Heart right ventricle (tissue), 16 donors: ENCODE measurements around the gene ZFYVE28. TPM values are rescaled to one million over a fixed set of nuclear protein-coding genes. Genes with fewer than 3 reads are reported as not detected.

Experiments used
- ATAC-seq, 8 donors: fragments of 200-7000 bp; cut with Tn5 transposase; one replicate each; pipeline ENCODE4 v1.9.1; 2020; ENCODE audit warnings: mild to moderate bottlenecking in 8 of 8, moderate library complexity in 8 of 8, moderate number of reproducible peaks in 1 of 8
- DNase-seq, 2 donors: peaks; one replicate each; pipeline ENCODE4 v3.0.0-alpha.2; 2020
- H3K27ac ChIP-seq, 10 donors: fragments of 200-600 bp; sonication (generic) in 2 of 10; one replicate each; pipeline versions ENCODE4 v1.5.0 to v1.8.0; 2020 to 2022; ENCODE audit warnings: mild to moderate bottlenecking in 3 of 10
- H3K27me3 ChIP-seq, 7 donors: fragments of 200-600 bp; one replicate each; pipeline ENCODE4 v1.8.0; 2021 to 2022; ENCODE audit warnings: mild to moderate bottlenecking in 2 of 7
- H3K36me3 ChIP-seq, 9 donors: fragments of 200-600 bp; sonication (generic) in 1 of 9; one replicate each; pipeline versions ENCODE4 v1.5.0 to v1.8.0; 2020 to 2022; ENCODE audit warnings: mild to moderate bottlenecking in 2 of 9
- H3K4me1 ChIP-seq, 9 donors: fragments of 200-600 bp; sonication (generic) in 1 of 9; one replicate each; pipeline versions ENCODE4 v1.5.0 to v1.8.0; 2020 to 2022; ENCODE audit warnings: mild to moderate bottlenecking in 4 of 9
- H3K4me3 ChIP-seq, 10 donors: fragments of 200-600 bp; sonication (generic) in 2 of 10; one replicate each; pipeline versions ENCODE4 v1.5.0 to v1.8.0; 2020 to 2022; ENCODE audit warnings: mild to moderate bottlenecking in 7 of 10, moderate library complexity in 2 of 10
- H3K9me3 ChIP-seq, 11 donors: fragments of 200-600 bp in 10 of 11; sonication (generic) in 2 of 11; one replicate each; pipeline versions ENCODE4 v1.5.0 to v1.8.0; 2013 to 2022; ENCODE audit warnings: mild to moderate bottlenecking in 2 of 11, control low read depth in 1 of 11, moderate library complexity in 1 of 11
- WGBS, 2 donors: extraction: QIAGEN DNeasy Blood & Tissue Kit; methylation state at CpG; one replicate each; pipeline ENCODE4 v1.1.7; 2013; ENCODE audit warnings: inconsistent platforms in 1 of 2; 5-methylcytosine and 5-hydroxymethylcytosine counted together
- intact Hi-C, 10 donors: fragments of 100-400 bp; cut with DNase I; formaldehyde crosslinking; loops; one replicate each; pipeline versions ENCODE4 v1.11.1 to v1.14.2; 2022
- polyA plus RNA-seq, 2 donors: library from polyadenylated mRNA; stranded (reverse); fragments of 200-250 nt; gene quantifications; one replicate each; pipeline ENCODE4 v1.2.3, GENCODE V29; 2013
- total RNA-seq, 10 donors: library from RNA; stranded (reverse); fragmentation: NEBNext Ultra II Directional in 3 of 10; extraction: Animal tissue kit (Norgen Biotek cat#: 25700) in 3 of 10; gene quantifications; one replicate each; pipeline versions ENCODE4 v1.2.1 to v1.2.4, GENCODE V29; 2021 to 2023
- TF ChIP-seq, protein P1 (sequence below), 9 donors: fragments of 200-600 bp; sonication (generic) in 2 of 9; IDR thresholded peaks; one replicate each; pipeline versions ENCODE4 v1.5.0 to v1.8.0; 2021 to 2022; ENCODE audit warnings: antibody characterized with exemption in 9 of 9, mild to moderate bottlenecking in 5 of 9, moderate library complexity in 1 of 9
- donor health status: Arrhythmogenic right ventricular cardiomyopathy.
- donor health status: ischemic (EF 13 %, LVEDD 7.1; RV severe dilation, severe dysfunction).
- donor health status: healthy with polysubstance abuse.
- donor health status: DM: no; HTN: yes; CAD: no.
- donor health status: DM: no; HTN: no; CAD: no.
- donor health status: ischemic (EF 25% LVEDD 6.9; RV normal size, moderate dysfunction).
- donor health status: ischemic (EF 25% LVEDD 5.7; RV mildly dilated, moderate dysfunction).
- donor health status: healthy.
- donor health status: DM: yes; HTN: yes; CAD: no.
- donor health status: Ischemic cardiomyopathy.
- donor health status: ischemic (EF 35%, LVEDD 5.7; RV mildly dilated, moderate dysfunction).
- donor health status: nonischemic (EF 11% LVEDD 7.7; RV severe dilation, severe dysfunction).
- donor health status: DM: yes; HTN: yes; CAD: no.
- donor health status: PGD.
- donor health status: ischemic (EF 29% LVEDD 5.4; RV normal size, mild dysfunction).
- donor health status: nonischemic (EF 23%, LVEDD 6.1; RV moderate dilation, normal function).

Gene ZFYVE28
- total and polyA plus RNA-seq, 12 donors: 2.3 to 9.9 (median 3.5) TPM

DNA sequence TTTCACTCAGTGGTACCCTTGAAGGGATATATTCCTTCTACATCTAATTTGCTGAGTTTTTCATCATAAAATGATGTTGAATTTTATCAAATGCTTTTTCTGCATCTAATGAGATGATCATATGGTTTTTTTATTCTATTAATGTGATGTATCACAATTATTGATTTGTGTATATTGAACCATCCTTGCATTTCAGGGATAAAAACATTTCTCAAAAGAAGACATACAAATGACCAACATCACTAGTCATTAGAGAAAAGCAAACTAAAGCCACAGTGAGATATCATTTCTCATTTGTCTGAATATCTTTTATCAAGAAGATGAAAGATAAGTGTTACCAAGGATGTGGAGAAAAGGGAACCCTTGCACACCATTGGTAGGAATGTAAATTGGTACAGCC, 90.9 kb downstream of the ZFYVE28 start:
- intact Hi-C loops: no loop called here
- TF ChIP-seq, protein P1, sequence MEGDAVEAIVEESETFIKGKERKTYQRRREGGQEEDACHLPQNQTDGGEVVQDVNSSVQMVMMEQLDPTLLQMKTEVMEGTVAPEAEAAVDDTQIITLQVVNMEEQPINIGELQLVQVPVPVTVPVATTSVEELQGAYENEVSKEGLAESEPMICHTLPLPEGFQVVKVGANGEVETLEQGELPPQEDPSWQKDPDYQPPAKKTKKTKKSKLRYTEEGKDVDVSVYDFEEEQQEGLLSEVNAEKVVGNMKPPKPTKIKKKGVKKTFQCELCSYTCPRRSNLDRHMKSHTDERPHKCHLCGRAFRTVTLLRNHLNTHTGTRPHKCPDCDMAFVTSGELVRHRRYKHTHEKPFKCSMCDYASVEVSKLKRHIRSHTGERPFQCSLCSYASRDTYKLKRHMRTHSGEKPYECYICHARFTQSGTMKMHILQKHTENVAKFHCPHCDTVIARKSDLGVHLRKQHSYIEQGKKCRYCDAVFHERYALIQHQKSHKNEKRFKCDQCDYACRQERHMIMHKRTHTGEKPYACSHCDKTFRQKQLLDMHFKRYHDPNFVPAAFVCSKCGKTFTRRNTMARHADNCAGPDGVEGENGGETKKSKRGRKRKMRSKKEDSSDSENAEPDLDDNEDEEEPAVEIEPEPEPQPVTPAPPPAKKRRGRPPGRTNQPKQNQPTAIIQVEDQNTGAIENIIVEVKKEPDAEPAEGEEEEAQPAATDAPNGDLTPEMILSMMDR (IDR thresholded peaks at IDR 0.05): no peak
- no peak for DNase-seq
- Histone ChIP-seq H3K4me1 (no peaks in the 10 kb centered on the region), H3K27ac (no peak overlapping the region), H3K36me3 (no peaks in the 10 kb centered on the region), H3K9me3 (peaks cover 0 to 63% (median 22%) of the 10 kb centered on the region in 11 donors), H3K27me3 (no peaks in the 10 kb centered on the region), H3K4me3 (no peak overlapping the region)
- ATAC-seq: no peak

DNA sequence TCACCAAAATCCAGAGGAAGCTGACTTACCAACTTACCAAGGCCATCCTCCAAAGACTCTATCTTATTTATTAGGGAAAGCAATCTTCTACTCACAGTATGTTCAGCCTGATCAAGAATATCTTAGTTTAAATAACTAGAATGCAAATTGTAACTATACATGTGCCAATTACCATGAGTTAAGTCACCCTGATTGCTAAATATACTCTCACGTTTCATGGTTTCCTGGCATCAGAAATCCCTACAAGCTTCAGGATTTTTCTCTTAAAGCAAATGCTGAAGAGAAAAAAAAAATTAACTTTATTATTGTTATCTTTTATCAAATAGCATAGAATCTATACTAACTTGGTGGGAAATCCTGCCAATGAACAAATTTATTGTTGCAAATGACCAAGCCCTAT, 93.6 kb downstream of the ZFYVE28 start:
- TF ChIP-seq, protein P1 (IDR thresholded peaks at IDR 0.05): no peak
- WGBS, 2 donors: 78 to 83% methylated on average over 1 of the region's 1 CpG
- peaks cover 0 to 62% (median 22%) of the 10 kb centered on the region in 11 donors for H3K9me3 ChIP-seq
- no peak overlapping the region for H3K27ac ChIP-seq
- DNase-seq: no peak
- intact Hi-C loops: no loop called here
- ATAC-seq: no peak
- H3K4me1 ChIP-seq: no peaks in the 10 kb centered on the region
- H3K36me3 ChIP-seq: no peaks in the 10 kb centered on the region
- no peaks in the 10 kb centered on the region for H3K27me3 ChIP-seq
- H3K4me3 ChIP-seq: no peak overlapping the region

DNA sequence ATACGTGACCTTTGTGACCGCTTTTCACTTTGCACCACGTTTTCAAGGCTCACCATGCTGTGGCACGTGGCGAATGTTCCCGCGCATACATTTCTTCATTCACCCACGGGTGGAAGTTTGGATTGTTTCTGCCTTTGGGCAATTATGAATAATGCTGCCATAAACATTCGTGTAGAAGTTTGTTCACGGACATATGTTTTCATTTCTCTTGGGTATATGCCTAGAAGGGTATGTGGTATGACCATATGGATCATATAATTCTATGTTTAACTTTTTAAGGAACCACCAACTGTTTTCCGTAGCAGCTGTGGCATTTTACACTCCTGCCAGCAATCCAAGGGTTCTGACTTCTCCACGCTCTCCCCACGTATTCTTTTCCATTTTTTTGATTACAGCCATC, 95.6 kb downstream of the ZFYVE28 start:
- 80% methylated on average over 13 of the region's 13 CpGs for WGBS, 2 donors
- no peaks in the 10 kb centered on the region for H3K36me3 ChIP-seq

DNA sequence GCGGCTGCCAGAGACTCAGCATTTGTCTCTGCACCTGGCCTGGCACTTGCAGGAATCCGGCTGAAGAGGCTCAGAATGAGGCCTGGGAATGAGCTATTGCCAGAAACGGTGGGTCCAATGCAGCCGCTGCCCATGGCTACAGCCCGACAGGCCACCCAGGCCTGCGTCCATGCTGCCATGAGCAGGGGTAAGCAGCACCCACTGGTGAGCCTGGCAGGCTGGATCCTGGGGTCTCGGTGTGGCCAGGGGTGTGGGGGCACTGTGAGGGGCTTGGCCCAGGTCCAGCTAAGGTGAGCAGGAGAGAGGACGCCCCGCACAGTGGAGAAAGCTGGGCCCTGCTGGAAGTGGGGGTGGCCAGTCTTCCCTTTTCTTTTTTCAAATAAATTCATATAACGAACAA, 96.2 kb downstream of the ZFYVE28 start:
- H3K4me1 ChIP-seq: no peaks in the 10 kb centered on the region
- H3K9me3 ChIP-seq: peaks cover 0 to 35% (median 9%) of the 10 kb centered on the region in 11 donors
- TF ChIP-seq, protein P1 (IDR thresholded peaks at IDR 0.05): no peak
- intact Hi-C loops: no loop called here
- 85 to 91% methylated on average over 10 of the region's 10 CpGs for WGBS, 2 donors
- H3K4me3 ChIP-seq: no peak overlapping the region
- no peak overlapping the region for H3K27ac ChIP-seq
- ATAC-seq (no peak), DNase-seq (no peak)
- H3K27me3 ChIP-seq: no peaks in the 10 kb centered on the region
- no peaks in the 10 kb centered on the region for H3K36me3 ChIP-seq

More for the DNA sequence above, 95.6 kb downstream of the ZFYVE28 start:
- ATAC-seq: no peak
- intact Hi-C loops: no loop called here
- no peaks in the 10 kb centered on the region for H3K4me1 ChIP-seq
- DNase-seq: no peak
- H3K4me3 ChIP-seq: no peak overlapping the region
- TF ChIP-seq, protein P1 (IDR thresholded peaks at IDR 0.05): no peak
- no peak overlapping the region for H3K27ac ChIP-seq
- H3K9me3 ChIP-seq: peaks cover 0 to 42% (median 14%) of the 10 kb centered on the region in 11 donors
- no peaks in the 10 kb centered on the region for H3K27me3 ChIP-seq
